Measurements from ENCODE around the gene NCSTN.

The NCSTN gene

GRCh38 chr1:160352555-160352954 lies 9.4 kb downstream of the NCSTN start:
- DNase-seq: no peak

DNA sequence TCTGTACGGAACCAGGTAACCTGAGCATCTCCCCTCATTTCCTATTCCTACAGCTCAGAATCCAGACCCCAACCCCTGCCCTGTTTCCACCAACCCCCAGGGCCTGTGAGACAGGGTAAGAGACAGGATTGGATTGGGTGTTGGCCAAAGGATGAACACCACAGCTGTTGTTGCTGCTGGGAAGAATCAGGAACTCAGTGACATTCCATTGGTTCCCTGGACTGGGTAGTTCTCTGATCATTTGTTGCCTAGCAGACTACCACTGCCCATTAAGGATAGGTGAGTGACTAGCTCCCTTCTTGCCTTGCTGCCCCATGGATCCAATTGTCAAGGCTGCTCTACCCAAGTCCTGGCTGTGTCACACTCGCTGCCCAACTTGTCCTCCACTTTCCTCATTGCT lies 10.0 kb downstream of the NCSTN start:
- no peak for DNase-seq

DNA sequence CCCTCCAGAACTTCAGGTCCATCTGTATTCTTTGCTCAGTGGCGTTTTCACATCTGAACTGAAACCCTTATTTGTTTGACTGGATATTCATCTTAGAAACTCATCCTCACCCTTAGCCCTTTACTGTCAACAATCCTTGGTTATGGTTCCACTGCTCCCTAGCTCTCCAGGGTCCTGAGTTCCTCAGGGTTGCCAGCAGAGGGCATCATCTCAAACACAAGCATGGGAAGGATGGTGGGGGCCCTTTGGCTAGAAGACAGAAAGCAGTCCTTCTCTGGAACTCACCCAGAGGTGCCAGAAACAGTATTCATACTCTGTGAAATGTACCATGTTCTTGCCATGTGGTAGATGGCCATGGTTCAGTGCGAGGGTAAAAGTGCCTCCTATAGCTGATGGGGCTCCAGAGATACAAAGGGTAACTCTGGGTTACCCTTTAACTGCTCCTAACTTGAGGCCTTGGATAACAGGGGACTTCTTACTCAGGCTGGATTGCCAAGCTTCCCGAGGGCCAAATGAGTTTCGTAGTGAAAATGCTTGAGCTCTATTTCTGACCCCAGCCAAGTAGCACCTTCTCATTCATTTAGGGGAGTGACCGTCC lies 11.3 kb downstream of the NCSTN start:
- DNase-seq: no peak

DNA sequence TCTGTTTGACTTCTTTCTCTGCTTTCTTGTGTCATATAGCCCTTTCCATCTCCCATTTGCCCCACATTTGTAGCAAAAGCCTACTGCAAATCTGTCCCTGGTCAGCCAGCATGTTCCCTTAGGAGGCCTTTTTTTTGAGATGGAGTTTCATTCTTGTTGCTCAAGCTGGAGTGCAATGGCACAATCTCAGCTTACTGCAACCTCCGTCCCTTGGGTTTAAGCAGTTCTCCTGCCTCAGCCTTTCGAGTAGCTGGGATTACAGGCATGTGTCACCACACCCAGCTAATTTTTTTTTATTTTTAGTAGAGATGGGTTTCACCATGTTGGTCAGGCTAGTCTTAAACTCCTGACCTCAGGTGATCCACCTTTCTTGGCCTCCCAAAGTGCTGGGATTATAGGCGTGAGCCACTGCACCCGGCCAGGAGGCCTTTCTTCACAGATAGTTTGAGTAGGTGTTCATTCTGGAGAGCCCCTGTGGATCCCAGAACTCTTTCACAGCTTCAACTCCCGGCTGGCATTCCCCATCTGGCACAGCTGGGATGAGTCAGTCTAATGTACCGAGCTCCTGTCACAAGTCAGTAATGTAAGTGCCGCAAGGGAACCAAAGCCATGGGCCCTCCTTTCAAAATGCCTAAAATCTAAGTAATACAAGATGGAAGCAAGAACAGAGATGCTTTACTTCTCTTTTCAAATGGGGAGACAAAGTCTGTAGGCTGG lies 14.3 kb downstream of the NCSTN start:
- DNase-seq: no peak

DNA sequence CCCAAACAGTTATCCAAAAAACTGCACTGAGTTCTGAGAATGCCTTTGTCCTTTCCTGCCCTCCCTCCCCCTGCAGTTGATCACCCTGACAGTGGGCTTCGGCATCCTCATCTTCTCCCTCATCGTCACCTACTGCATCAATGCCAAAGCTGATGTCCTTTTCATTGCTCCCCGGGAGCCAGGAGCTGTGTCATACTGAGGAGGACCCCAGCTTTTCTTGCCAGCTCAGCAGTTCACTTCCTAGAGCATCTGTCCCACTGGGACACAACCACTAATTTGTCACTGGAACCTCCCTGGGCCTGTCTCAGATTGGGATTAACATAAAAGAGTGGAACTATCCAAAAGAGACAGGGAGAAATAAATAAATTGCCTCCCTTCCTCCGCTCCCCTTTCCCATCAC lies 14.9 kb downstream of the NCSTN start:
- no peak for DNase-seq

- no peak for DNase-seq
Measured at GRCh38 chr1:160359559-160360226, 16.5 kb downstream of the NCSTN start.

DNA sequence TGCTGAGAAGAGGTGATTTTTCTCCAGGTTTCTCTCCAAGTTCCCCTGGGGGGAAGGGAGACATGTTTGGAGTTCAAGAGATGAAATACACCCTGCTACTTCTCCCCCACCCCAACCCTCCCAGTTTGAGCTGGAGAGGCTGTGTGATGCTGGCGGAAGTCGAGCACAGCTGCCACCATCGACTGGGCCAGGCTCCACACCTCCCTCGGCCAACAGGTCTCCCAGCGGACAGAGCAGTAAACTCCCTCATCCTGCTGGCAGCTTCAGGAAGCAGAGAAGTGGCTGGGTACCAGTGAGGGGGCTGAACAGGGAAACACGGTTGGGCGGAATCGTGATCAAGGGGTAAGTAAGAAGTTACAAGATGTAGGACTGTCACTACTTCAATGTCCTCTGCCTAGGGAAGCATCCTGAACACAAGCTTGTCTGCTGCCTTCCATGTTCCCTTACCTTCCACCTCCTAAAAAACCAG lies 17.1 kb downstream of the NCSTN start:
- DNase-seq: no peak

GRCh38 chr1:160361199-160361598 lies 18.0 kb downstream of the NCSTN start:
- no peak for DNase-seq

DNA sequence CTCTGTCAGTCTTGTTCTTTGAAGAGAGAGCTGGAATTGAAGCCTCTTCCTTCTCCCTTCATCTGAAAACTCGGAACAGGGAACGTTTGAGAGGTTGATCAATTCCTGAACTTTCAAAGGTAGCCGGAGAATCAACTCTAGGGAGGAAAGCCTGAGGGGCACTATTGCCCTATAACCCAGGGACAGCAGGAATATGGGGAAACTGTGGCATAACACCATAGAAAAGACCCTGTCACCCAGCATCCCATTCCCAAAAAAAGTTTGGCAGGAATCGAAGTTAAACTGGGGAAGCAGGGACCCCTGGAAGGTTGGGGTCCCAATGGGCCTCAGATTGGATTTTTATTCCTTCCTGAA lies 18.6 kb downstream of the NCSTN start:
- no peak for DNase-seq

DNA sequence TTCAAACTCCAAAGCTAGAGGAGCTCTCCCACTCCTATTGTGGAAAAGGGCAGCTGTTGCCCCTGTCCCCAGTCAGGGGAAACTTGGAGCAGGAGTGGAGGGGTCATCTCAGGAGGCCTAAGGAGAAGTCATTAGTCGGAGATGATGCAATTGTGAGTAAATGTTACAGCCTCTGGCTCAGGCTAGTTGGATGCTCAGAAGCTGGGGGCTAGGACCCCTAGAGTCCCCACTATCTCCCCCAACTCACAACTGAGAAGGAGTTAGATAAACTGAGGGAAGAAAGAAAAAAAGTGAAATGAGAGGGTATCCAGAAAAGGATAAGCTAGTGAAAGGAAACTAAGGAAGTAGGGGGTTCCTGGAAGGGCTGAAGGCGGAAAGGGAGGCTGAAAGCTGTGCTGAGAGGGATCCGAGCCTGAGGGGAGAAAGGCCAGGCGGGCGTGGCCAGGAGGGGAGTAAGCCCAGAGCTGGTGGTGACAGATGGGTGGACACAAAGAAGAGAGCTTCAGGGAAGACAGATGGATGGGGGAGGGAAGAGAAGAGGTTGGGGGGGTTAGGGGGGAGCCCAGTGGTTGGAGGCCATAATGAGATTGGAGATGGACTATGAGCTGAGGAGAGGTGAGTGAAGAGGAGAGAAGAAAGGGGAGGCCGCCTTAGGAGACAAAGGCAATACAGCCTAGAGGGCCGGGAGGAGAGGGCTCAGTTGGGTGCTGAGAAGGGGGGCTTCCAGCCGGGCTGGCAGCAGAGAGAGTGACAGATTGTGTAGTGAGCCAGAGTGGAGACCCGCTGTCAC lies 19.2 kb downstream of the NCSTN start:
- no peak for DNase-seq

DNA sequence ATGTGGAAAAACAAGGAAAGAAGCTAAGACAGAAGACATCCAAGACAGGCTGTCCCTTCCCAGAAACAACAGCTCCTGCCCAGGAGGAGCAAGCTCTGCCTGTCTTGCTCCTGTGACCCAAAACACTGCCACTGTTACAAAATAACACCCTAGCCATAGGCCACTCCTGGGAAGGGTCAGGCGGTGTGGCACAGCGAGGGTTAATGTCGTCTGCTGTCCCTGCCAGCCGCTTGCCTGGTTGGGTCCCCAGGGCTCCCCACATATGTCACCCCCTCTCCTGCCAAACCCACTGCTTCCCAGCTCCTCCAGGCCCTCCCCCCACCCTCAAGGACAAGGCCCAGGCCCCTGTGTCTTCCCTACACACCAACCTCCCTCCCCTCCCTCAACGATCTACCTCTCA lies 19.8 kb downstream of the NCSTN start:
- no peak for DNase-seq

GRCh38 chr1:160363951-160364735 lies 21.0 kb downstream of the NCSTN start:
- no peak for DNase-seq

GRCh38 chr1:160365325-160365724 lies 22.1 kb downstream of the NCSTN start:
- no peak for DNase-seq

- no peak for DNase-seq
Measured at GRCh38 chr1:160366731-160367515, 23.7 kb downstream of the NCSTN start, which contains the start of gene NHLH1. Gene NHLH1, plus strand, starts transcription at chr1:160367071. Its CDS starts 3,661 bp downstream, at chr1:160370732.

- no peak for DNase-seq
Measured at GRCh38 chr1:160367516-160367900, 24.3 kb downstream of the NCSTN start.

- no peak for DNase-seq
Measured at GRCh38 chr1:160367934-160368923, 25.0 kb downstream of the NCSTN start.

- no peak for DNase-seq
Measured at GRCh38 chr1:160369087-160369486, 25.9 kb downstream of the NCSTN start.

DNA sequence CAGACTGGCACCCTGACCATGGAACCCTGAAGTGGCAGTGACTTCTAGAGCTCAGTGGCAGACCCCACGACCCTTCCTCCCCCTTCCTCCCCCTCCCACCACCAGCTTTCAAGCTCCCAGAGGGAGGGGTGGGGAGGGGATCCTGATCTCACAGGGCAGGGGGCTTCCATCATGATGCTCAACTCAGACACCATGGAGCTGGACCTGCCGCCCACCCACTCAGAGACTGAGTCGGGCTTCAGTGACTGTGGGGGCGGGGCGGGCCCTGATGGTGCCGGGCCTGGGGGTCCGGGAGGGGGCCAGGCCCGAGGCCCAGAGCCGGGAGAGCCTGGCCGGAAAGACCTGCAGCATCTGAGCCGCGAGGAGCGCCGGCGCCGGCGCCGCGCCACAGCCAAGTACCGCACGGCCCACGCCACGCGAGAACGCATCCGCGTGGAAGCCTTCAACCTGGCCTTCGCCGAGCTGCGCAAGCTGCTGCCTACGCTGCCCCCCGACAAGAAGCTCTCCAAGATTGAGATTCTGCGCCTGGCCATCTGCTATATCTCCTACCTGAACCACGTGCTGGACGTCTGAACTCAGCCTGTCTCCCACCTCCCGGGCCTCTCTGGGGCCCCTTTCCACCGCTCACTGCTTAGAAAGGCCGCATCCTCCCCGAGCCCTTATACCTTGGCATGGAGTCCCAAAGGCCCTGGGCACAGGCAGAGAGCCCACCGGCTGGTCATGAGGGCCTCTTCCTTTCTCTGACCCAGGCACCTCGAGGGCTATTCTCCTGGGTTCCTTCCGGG lies 27.6 kb downstream of the NCSTN start:
- no peak for DNase-seq

GRCh38 chr1:160371346-160371631 lies 28.1 kb downstream of the NCSTN start:
- no peak for DNase-seq

- DNase-seq: no peak
Measured at GRCh38 chr1:160371756-160372155, 28.6 kb downstream of the NCSTN start.
